Liver (tissue), 9 donors: ENCODE measurements around the gene TMEM190. TPM values are rescaled to one million over a fixed set of nuclear protein-coding genes. Genes with fewer than 3 reads are reported as not detected.

Experiments
- DNase-seq: peaks from one replicate; pipeline ENCODE4 v3.0.0-alpha.2; 2017; ENCODE audit warnings: low spot score
- H3K27ac ChIP-seq, 2 donors: one replicate each; pipeline ENCODE4 v1.7.0; 2013; ENCODE audit warnings: inconsistent platforms in 2 of 2, low read length in 2 of 2, control low read depth in 1 of 2, low read depth in 1 of 2, mild to moderate bottlenecking in 1 of 2
- H3K27me3 ChIP-seq, 4 donors: one replicate each; pipeline versions ENCODE4 v1.6.1 to v1.7.0; 2013; ENCODE audit warnings: low read length in 3 of 4, inconsistent platforms in 1 of 4, mild to moderate bottlenecking in 1 of 4, moderate library complexity in 1 of 4; ENCODE audit not compliant: control insufficient read depth in 4 of 4, insufficient read depth in 4 of 4
- H3K36me3 ChIP-seq, 4 donors: one replicate each; pipeline versions ENCODE4 v1.6.1 to v1.7.0; 2013; ENCODE audit warnings: low read length in 3 of 4, mild to moderate bottlenecking in 3 of 4, low read depth in 1 of 4, moderate library complexity in 1 of 4; ENCODE audit not compliant: control insufficient read depth in 4 of 4, insufficient read depth in 3 of 4
- H3K4me1 ChIP-seq, 4 donors: one replicate each; pipeline versions ENCODE4 v1.6.1 to v1.7.0; 2013; ENCODE audit warnings: low read length in 3 of 4, mild to moderate bottlenecking in 3 of 4, moderate library complexity in 1 of 4; ENCODE audit not compliant: control insufficient read depth in 4 of 4, insufficient read depth in 4 of 4
- H3K4me3 ChIP-seq, 3 donors: one replicate each; pipeline versions ENCODE4 v1.6.1 to v1.7.0; 2013; ENCODE audit warnings: low read length in 3 of 3, control low read depth in 1 of 3, low read depth in 1 of 3, mild to moderate bottlenecking in 1 of 3
- H3K9ac ChIP-seq, 2 donors: one replicate each; pipeline ENCODE4 v1.7.0; 2013; ENCODE audit warnings: low read length in 2 of 2, mild to moderate bottlenecking in 2 of 2, moderate library complexity in 2 of 2, control low read depth in 1 of 2, low read depth in 1 of 2
- H3K9me3 ChIP-seq, 4 donors: one replicate each; pipeline versions ENCODE4 v1.6.1 to v1.7.0; 2013; ENCODE audit warnings: low read length in 3 of 4; ENCODE audit not compliant: control insufficient read depth in 4 of 4
- ATF3 ChIP-seq: IDR thresholded peaks from 2 replicates; pipeline ENCODE4 v1.6.1; 2016; ENCODE audit warnings: antibody characterized with exemption
- CTCF ChIP-seq: fragments of 150-350 bp; IDR thresholded peaks from 2 replicates; pipeline ENCODE4 v1.5.1; 2017; ENCODE audit warnings: improper control_type of control experiment, low read depth, low read length; ENCODE audit not compliant: missing input control
- EGR1 ChIP-seq, 2 donors: IDR thresholded peaks; 2 replicates each; pipeline ENCODE4 v1.6.1; 2016 to 2018; ENCODE audit warnings: antibody characterized with exemption in 2 of 2, low read depth in 2 of 2
- FOXA1 ChIP-seq: IDR thresholded peaks from 2 replicates; pipeline ENCODE4 v1.6.1; 2016; ENCODE audit warnings: antibody characterized with exemption
- HNF4A ChIP-seq, 2 donors: conservative IDR thresholded peaks; 2 replicates each; pipeline ENCODE4 v1.6.1; 2016; ENCODE audit warnings: antibody characterized with exemption in 2 of 2, mild to moderate bottlenecking in 2 of 2
- HNF4G ChIP-seq: IDR thresholded peaks from 2 replicates; pipeline ENCODE4 v1.6.1; 2016; ENCODE audit warnings: antibody characterized with exemption
- JUND ChIP-seq, 2 donors: IDR thresholded peaks; 2 replicates each; pipeline ENCODE4 v1.6.1; 2016; ENCODE audit warnings: antibody characterized with exemption in 2 of 2
- MAX ChIP-seq: IDR thresholded peaks from 2 replicates; pipeline ENCODE4 v1.6.1; 2016; ENCODE audit warnings: antibody characterized with exemption
- NR2F2 ChIP-seq: IDR thresholded peaks from 2 replicates; pipeline ENCODE4 v1.6.1; 2016; ENCODE audit warnings: antibody characterized with exemption
- REST ChIP-seq: IDR thresholded peaks from 2 replicates; pipeline ENCODE4 v1.6.1; 2016; ENCODE audit warnings: antibody characterized with exemption, mild to moderate bottlenecking
- RXRA ChIP-seq, 2 donors: IDR thresholded peaks; 2 replicates each; pipeline ENCODE4 v1.6.1; 2017 to 2018; ENCODE audit warnings: antibody characterized with exemption in 2 of 2, mild to moderate bottlenecking in 1 of 2
- SP1 ChIP-seq: IDR thresholded peaks from 2 replicates; pipeline ENCODE4 v1.6.1; 2018; ENCODE audit warnings: antibody characterized with exemption, mild to moderate bottlenecking
- TAF1 ChIP-seq: conservative IDR thresholded peaks from 2 replicates; pipeline ENCODE4 v1.6.1; 2016; ENCODE audit warnings: antibody characterized with exemption, mild to moderate bottlenecking
- YY1 ChIP-seq: IDR thresholded peaks from 2 replicates; pipeline ENCODE4 v1.6.1; 2016; ENCODE audit warnings: antibody characterized with exemption, mild to moderate bottlenecking
- ZBTB33 ChIP-seq: IDR thresholded peaks from 2 replicates; pipeline ENCODE4 v1.6.1; 2016; ENCODE audit warnings: antibody characterized with exemption
- WGBS: extraction: QIAGEN DNeasy Blood & Tissue Kit; methylation state at CpG from one replicate; pipeline ENCODE4 v1.1.7; 2013; 5-methylcytosine and 5-hydroxymethylcytosine counted together
- polyA plus RNA-seq, 2 donors: library from polyadenylated mRNA; stranded (reverse) in 1 of 2; unstranded in 1 of 2; fragments of 200-250 nt in 1 of 2; fragments of >200 nt in 1 of 2; fragmentation: Nextera tagmentation in 1 of 2; extraction: Ambion mirVana in 1 of 2; gene quantifications; one replicate each; pipeline versions ENCODE4 v1.2.1 to v1.2.3, GENCODE V29; 2013 to 2015
- total RNA-seq, 2 donors: library from RNA; depleted of rRNA; stranded (reverse); fragments of >200 nt; gene quantifications; one replicate each; pipeline ENCODE4 v1.2.3, GENCODE V29; 2014
- donor health status: healthy.
- donor health status: healthy.
- donor health status: healthy.
- donor health status: healthy.
- donor health status: healthy.

The TMEM190 gene
- total and polyA plus RNA-seq, 4 donors, result not detected

GRCh38 chr19:55346725-55347441, 29.7 kb upstream of the TMEM190 start:
- DNase-seq, result no peak
- TF ChIP-seq EGR1 (IDR thresholded peaks at IDR 0.05; ENCODE audit: low read depth in 2 of 2), result no peak
- no peak for TF ChIP-seq ATF3
- no peak for TF ChIP-seq HNF4G
- no peak for TF ChIP-seq ZBTB33
- TF ChIP-seq YY1, result no peak
- TF ChIP-seq RXRA (IDR thresholded peaks at IDR 0.05), result no peak
- no peak for TF ChIP-seq NR2F2
- no peak for TF ChIP-seq MAX
- TF ChIP-seq CTCF, result no peak
- H3K36me3 ChIP-seq, result peaks cover 0 to 10% (median 1%) of the 10 kb centered on the region in 4 donors
- no peak overlapping the region for H3K27ac ChIP-seq
- no peaks in the 10 kb centered on the region for H3K9me3 ChIP-seq
- H3K4me1 ChIP-seq, result no peaks in the 10 kb centered on the region
- 96% methylated on average over 41 of the region's 41 CpGs for WGBS
- no peak overlapping the region for H3K9ac ChIP-seq
- H3K4me3 ChIP-seq, result no peak overlapping the region
- H3K27me3 ChIP-seq, result peaks cover 0 to 3% (median 1%) of the 10 kb centered on the region in 4 donors

- no peak overlapping the region for H3K27ac ChIP-seq
- H3K9me3 ChIP-seq, result no peaks in the 10 kb centered on the region
- WGBS, result 91% methylated on average over 10 of the region's 10 CpGs
- no peak for DNase-seq
- H3K27me3 ChIP-seq, result peaks cover 0 to 4% (median 3%) of the 10 kb centered on the region in 4 donors
- H3K4me3 ChIP-seq, result no peak overlapping the region
- TF ChIP-seq YY1 (no peak), JUND (IDR thresholded peaks at IDR 0.05) (no peak), TAF1 (no peak), HNF4A (conservative IDR thresholded peaks at IDR 0.05) (no peak), REST (no peak), HNF4G (no peak), NR2F2 (no peak), ATF3 (no peak), FOXA1 (no peak), SP1 (no peak)
- no peak overlapping the region for H3K9ac ChIP-seq
- no peaks in the 10 kb centered on the region for H3K4me1 ChIP-seq
- peaks cover 0 to 10% (median 1%) of the 10 kb centered on the region in 4 donors for H3K36me3 ChIP-seq
These were observed 29.1 kb upstream of the TMEM190 start for GRCh38 chr19:55347442-55348009.
